GM20000 (cell line): ENCODE data around the gene TUBE1.

Source experiments
- DNase-seq: peaks from one replicate; pipeline ENCODE4 v3.0.0; 2012; ENCODE audit warnings: low spot score
- TF ChIP-seq, protein P1 (sequence below): IDR thresholded peaks from 2 replicates; pipeline ENCODE4 v1.5.1; 2012; ENCODE audit warnings: mild to moderate bottlenecking, control low read depth; ENCODE audit errors: extremely low read depth, missing control alignments

Gene TUBE1

DNA sequence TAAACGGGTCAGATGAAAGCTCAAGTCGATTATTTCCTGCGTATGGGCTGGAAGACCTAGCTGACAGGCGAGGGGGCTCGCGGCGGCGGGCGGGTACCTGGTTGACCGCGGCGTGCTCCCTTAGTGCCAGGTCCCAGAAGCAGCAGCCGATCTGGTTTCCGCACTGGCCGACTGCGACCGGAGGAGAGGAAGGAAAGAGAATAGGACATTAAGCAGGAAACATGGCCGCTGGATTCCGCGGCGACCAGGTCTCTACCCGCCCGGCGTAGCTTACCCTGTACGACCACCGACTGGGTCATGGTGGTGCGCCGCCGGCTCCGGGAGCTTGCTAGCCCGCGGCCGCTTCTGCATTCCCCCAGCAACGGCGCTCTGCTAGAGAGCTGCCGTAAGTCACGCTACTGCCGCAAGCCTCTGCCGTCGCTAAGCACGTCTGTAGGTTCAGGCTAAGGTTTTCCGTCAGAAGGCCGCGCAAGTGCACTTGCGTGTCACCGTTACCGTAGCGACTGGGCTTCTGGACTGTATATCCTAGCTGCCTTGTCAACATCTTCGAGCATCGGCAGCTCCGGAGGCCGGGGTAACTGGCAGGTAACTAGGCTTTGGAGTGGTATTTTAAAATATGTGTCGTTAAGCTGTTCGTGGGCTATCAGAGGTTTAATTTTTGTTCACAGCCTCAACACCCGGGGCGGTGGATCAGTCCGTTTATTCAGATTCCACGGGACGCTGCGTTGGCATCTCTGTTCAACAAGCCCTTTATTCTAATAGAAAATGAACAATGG lies at the start of gene TUBE1, which contains the start of gene FAM229B:
TSS of gene TUBE1 (minus strand) at position 347 of the 776 bp plus-strand sequence. CDS start at position 299, 48 bp downstream.
TSS of gene FAM229B (plus strand) at position 456 of the 776 bp plus-strand sequence. CDS start 11,693 bp downstream, outside the sequence.
- DNase-seq: peak; percentile 84
- TF ChIP-seq, protein P1, sequence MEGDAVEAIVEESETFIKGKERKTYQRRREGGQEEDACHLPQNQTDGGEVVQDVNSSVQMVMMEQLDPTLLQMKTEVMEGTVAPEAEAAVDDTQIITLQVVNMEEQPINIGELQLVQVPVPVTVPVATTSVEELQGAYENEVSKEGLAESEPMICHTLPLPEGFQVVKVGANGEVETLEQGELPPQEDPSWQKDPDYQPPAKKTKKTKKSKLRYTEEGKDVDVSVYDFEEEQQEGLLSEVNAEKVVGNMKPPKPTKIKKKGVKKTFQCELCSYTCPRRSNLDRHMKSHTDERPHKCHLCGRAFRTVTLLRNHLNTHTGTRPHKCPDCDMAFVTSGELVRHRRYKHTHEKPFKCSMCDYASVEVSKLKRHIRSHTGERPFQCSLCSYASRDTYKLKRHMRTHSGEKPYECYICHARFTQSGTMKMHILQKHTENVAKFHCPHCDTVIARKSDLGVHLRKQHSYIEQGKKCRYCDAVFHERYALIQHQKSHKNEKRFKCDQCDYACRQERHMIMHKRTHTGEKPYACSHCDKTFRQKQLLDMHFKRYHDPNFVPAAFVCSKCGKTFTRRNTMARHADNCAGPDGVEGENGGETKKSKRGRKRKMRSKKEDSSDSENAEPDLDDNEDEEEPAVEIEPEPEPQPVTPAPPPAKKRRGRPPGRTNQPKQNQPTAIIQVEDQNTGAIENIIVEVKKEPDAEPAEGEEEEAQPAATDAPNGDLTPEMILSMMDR: no peak

GRCh38 chr6:112130878-112131277 lies 43.6 kb upstream of the TUBE1 start:
- TF ChIP-seq, protein P1: no peak
- no peak for DNase-seq

DNA sequence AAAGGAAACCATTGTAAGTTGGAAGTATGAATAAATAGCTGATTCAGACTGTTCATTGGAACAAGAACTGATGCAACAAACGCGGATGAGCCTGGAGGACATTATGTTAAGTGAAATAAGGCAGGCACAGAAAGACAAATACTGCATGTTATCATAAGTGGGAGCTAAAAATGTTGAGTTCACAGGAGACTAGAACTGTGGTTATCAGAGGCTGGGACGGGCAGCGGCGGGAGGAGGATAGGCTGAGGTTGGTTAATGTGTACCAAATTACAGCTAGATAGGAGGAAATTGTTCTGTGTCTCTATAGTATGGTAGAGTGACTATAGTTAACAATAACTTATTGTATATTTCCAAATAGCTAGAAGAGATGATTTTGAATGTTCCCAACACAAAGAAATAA lies 40.9 kb upstream of the TUBE1 start:
- DNase-seq: no peak
- TF ChIP-seq, protein P1: no peak

- no peak for DNase-seq
- TF ChIP-seq, protein P1: no peak
Measured at GRCh38 chr6:112123982-112124381, 36.7 kb upstream of the TUBE1 start.

DNA sequence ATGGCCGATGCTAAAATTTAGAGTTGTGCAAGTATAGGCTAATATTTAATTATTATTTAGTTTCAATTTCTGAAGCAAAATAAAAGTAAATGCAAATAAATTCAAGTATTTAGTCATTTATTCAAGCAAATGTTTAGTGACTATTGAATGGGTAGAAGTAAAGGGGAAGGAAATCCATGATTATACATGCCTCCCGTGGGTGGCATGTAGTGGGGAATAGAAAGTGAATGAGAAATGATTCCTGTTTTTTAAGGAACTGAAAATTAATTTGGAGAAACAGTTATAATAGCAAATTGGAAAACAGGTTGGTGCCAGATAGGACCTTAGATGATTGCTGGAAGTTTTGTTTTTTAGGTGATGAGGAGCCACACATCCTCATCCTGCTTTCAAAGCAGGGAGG lies 35.5 kb upstream of the TUBE1 start:
- no peak for DNase-seq
- TF ChIP-seq, protein P1: no peak

DNA sequence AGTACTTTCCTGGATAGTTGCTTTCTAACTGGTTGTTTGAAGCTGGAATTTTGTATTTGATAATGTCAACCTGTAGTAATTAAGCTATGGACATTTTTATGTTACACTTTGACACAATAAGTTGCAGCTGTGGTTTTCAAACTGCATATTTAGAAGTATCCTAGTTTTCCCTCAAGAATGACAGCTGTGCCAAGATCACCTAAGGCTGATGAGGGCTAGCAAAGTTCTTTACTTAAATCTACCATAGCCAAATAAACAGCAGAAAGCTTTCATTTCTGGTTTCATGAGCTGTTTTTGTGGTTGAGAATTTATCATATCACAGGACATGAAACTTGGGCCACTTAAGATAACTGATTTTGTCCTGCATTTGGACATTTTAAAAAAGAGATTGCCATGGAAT lies 30.8 kb upstream of the TUBE1 start:
- TF ChIP-seq, protein P1: no peak
- DNase-seq: no peak

DNA sequence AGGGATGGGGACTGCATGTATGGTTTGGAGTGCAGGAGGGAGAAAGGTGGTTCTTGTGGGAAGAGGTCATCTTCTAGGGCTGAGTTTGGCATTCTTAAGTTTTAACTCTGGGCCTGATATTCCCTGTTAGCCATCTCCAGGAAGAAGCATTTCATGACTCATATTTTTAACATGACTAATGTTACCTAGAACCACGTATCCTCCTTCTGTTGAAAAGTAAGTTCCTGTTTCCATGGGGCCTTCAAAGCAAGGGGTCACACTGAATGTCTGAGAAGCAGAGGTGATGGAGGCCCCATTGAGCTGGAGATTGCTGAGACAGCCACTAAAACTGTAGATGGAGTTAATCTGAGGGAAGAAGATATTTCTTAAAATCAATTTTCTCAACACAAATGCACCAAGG lies 30.3 kb upstream of the TUBE1 start:
- TF ChIP-seq, protein P1: no peak
- DNase-seq: no peak
